GM23338 (cell line): Measurements from ENCODE around the gene GTF2H1. TPM values are rescaled to one million over a fixed set of nuclear protein-coding genes. Genes with fewer than 3 reads are reported as not detected.

Experiments
- ATAC-seq: fragments of 200-7000 bp; cut with Tn5 transposase; 3 replicates; pipeline ENCODE4 v1.9.1; 2020
- DNase-seq: peaks from one replicate; pipeline ENCODE4 v3.0.0-alpha.2; 2015; ENCODE audit warnings: low spot score
- H2AFZ ChIP-seq: fragments of 200-600 bp; sonication (generic); 2 replicates; pipeline ENCODE4 v1.8.0; 2016; ENCODE audit warnings: antibody characterized with exemption, mild to moderate bottlenecking, moderate library complexity
- H3F3A ChIP-seq: fragments of 200-600 bp; sonication (generic); replicated peaks from 2 replicates; pipeline ENCODE4 v1.8.0; 2017; ENCODE audit warnings: antibody characterized with exemption, mixed run types, low read depth
- H3K27ac ChIP-seq: fragments of 200-600 bp; sonication (generic); 2 replicates; pipeline ENCODE4 v1.6.1; 2016; ENCODE audit warnings: low read depth
- H3K27me3 ChIP-seq: fragments of 200-600 bp; sonication (generic); 2 replicates; pipeline ENCODE4 v1.8.0; 2016; ENCODE audit warnings: mild to moderate bottlenecking, mixed run types, moderate library complexity; ENCODE audit not compliant: insufficient read depth
- H3K36me3 ChIP-seq: fragments of 200-600 bp; sonication (generic); 2 replicates; pipeline ENCODE4 v1.8.0; 2016; ENCODE audit warnings: mild to moderate bottlenecking; ENCODE audit not compliant: insufficient read depth
- H3K4me1 ChIP-seq: fragments of 200-600 bp; sonication (generic); 2 replicates; pipeline ENCODE4 v1.8.0; 2016; ENCODE audit warnings: mild to moderate bottlenecking, moderate library complexity; ENCODE audit not compliant: insufficient read depth
- H3K4me2 ChIP-seq: fragments of 200-600 bp; sonication (generic); 2 replicates; pipeline ENCODE4 v1.7.1; 2017; ENCODE audit warnings: mixed run types
- H3K4me3 ChIP-seq: fragments of 200-600 bp; sonication (generic); 2 replicates; pipeline ENCODE4 v1.6.1; 2016; ENCODE audit warnings: mixed run types
- H3K79me2 ChIP-seq: fragments of 200-600 bp; sonication (generic); replicated peaks from 2 replicates; pipeline ENCODE4 v1.8.0; 2017; ENCODE audit warnings: mild to moderate bottlenecking; ENCODE audit not compliant: insufficient read depth
- H3K9me2 ChIP-seq: fragments of 200-600 bp; sonication (generic); 2 replicates; pipeline ENCODE4 v1.8.0; 2017; ENCODE audit not compliant: insufficient read depth
- H4K20me1 ChIP-seq: fragments of 200-600 bp; sonication (generic); replicated peaks from 2 replicates; pipeline ENCODE4 v1.8.0; 2017; ENCODE audit warnings: mild to moderate bottlenecking; ENCODE audit not compliant: insufficient read depth
- H3K27ac Mint-ChIP-seq: 2 replicates; pipeline ENCODE4 v1.8.0; 2020; ENCODE audit warnings: inconsistent platforms, mild to moderate bottlenecking, moderate library complexity, mixed read lengths
- H3K27me3 Mint-ChIP-seq: 3 replicates; pipeline ENCODE4 v1.8.0; 2022; ENCODE audit warnings: low read depth, mild to moderate bottlenecking, moderate library complexity, mixed read lengths, inconsistent platforms; ENCODE audit not compliant: insufficient read depth, poor library complexity
- H3K36me3 Mint-ChIP-seq: 3 replicates; pipeline ENCODE4 v1.8.0; 2021; ENCODE audit warnings: low read depth, mild to moderate bottlenecking, inconsistent platforms, moderate library complexity, mixed read lengths
- H3K4me1 Mint-ChIP-seq: 3 replicates; pipeline ENCODE4 v1.8.0; 2020; ENCODE audit warnings: mild to moderate bottlenecking, inconsistent platforms, mixed read lengths
- H3K4me3 Mint-ChIP-seq: 3 replicates; pipeline ENCODE4 v1.8.0; 2021; ENCODE audit warnings: moderate library complexity, mild to moderate bottlenecking, inconsistent platforms, mixed read lengths
- H3K9me3 Mint-ChIP-seq: 3 replicates; pipeline ENCODE4 v1.8.0; 2020; ENCODE audit warnings: moderate library complexity, mild to moderate bottlenecking, inconsistent platforms, mixed read lengths
- EZH2 ChIP-seq: fragments of 200-600 bp; sonication (generic); IDR thresholded peaks from one replicate; pipeline ENCODE4 v1.8.0; 2017; ENCODE audit warnings: antibody characterized with exemption, mild to moderate bottlenecking, low read depth; ENCODE audit not compliant: unreplicated experiment
- EZH2phosphoT487 ChIP-seq: fragments of 200-600 bp; sonication (generic); IDR thresholded peaks from one replicate; pipeline ENCODE4 v1.8.1; 2018; ENCODE audit warnings: antibody characterized with exemption; ENCODE audit not compliant: unreplicated experiment
- JUNB ChIP-seq: IDR thresholded peaks from one replicate; pipeline ENCODE4 v1.6.1; 2016; ENCODE audit warnings: antibody characterized with exemption; ENCODE audit not compliant: unreplicated experiment
- POLR2AphosphoS5 ChIP-seq: IDR thresholded peaks from 2 replicates; pipeline ENCODE4 v1.6.1; 2016; ENCODE audit warnings: antibody characterized with exemption, low read depth
- REST ChIP-seq: IDR thresholded peaks from one replicate; pipeline ENCODE4 v1.6.1; 2018; ENCODE audit warnings: antibody characterized with exemption; ENCODE audit not compliant: unreplicated experiment
- STAT1 ChIP-seq: IDR thresholded peaks from one replicate; pipeline ENCODE4 v1.6.1; 2016; ENCODE audit warnings: antibody characterized with exemption; ENCODE audit not compliant: unreplicated experiment
- ZNF114 ChIP-seq: fragments of 250-450 bp; sonication (Bioruptor Pico); IDR thresholded peaks from 2 replicates; pipeline ENCODE4 v1.5.0; 2020; ENCODE audit warnings: mild to moderate bottlenecking, moderate library complexity
- ZNF331 ChIP-seq: fragments of 250-450 bp; sonication (Bioruptor Pico); IDR thresholded peaks from 2 replicates; pipeline ENCODE4 v1.5.0; 2020; ENCODE audit warnings: low read depth, mild to moderate bottlenecking, moderate library complexity
- ZNF462 ChIP-seq: fragments of 250-450 bp; sonication (Bioruptor Pico); IDR thresholded peaks from 2 replicates; pipeline ENCODE4 v1.5.0; 2020; ENCODE audit warnings: mild to moderate bottlenecking, moderate library complexity
- polyA plus RNA-seq: library from polyadenylated mRNA; unstranded; fragments of >200 nt; fragmentation: Nextera tagmentation; extraction: Ambion mirVana; gene quantifications from 2 replicates; pipeline ENCODE4 v1.2.1, GENCODE V29; 2016
- total RNA-seq: library from RNA; depleted of rRNA; stranded (reverse); fragments of >200 nt; shearing (Covaris generic); gene quantifications from 2 replicates; pipeline ENCODE4 v1.2.3, GENCODE V29; 2014

Gene GTF2H1
- total and polyA plus RNA-seq, 2 experiments from 2014 or later, result 16.5 to 43.6 TPM

GRCh38 chr11:18314784-18315523 is 7.4 kb upstream of the GTF2H1 start (continued):
- TF ChIP-seq ZNF462 (CRISPR knock-in tag), result no peak
- no peak for TF ChIP-seq STAT1
- no peak for TF ChIP-seq ZNF331
- no peak for TF ChIP-seq EZH2
- no peak for TF ChIP-seq POLR2AphosphoS5

- H3F3A ChIP-seq, result no peaks in the 10 kb centered on the region
- peaks cover 7% of the 10 kb centered on the region for H3K36me3 ChIP-seq
- no peaks in the 10 kb centered on the region for H3K9me2 ChIP-seq
- no peaks in the 10 kb centered on the region for H3K27me3 ChIP-seq
- no peak for ATAC-seq
- H3K4me1 Mint-ChIP-seq, result peaks cover 11% of the 10 kb centered on the region; the same call in 2 of the 3 replicates
- no peak overlapping the region for H3K4me3 Mint-ChIP-seq
- H4K20me1 ChIP-seq, result no peaks in the 10 kb centered on the region; the same call in none of the 2 replicates
- DNase-seq, result no peak
- no peak overlapping the region for H3K4me3 ChIP-seq
- H3K27me3 Mint-ChIP-seq, result no peaks in the 10 kb centered on the region
- H3K36me3 Mint-ChIP-seq, result peaks cover 15% of the 10 kb centered on the region; the same call in 2 of the 3 replicates
- H2AFZ ChIP-seq, result no peak overlapping the region
- H3K4me2 ChIP-seq, result no peak overlapping the region
- no peak overlapping the region for H3K27ac ChIP-seq
- H3K9me3 Mint-ChIP-seq, result no peaks in the 10 kb centered on the region
- peaks cover 85% of the 10 kb centered on the region for H3K79me2 ChIP-seq
- H3K4me1 ChIP-seq, result peaks cover 8% of the 10 kb centered on the region
- no peak overlapping the region for H3K27ac Mint-ChIP-seq
- TF ChIP-seq EZH2phosphoT487, result no peak
- no peak for TF ChIP-seq ZNF114 (CRISPR knock-in tag)
- TF ChIP-seq REST, result no peak
- TF ChIP-seq JUNB, result no peak
- no peak for TF ChIP-seq EZH2
Measured at GRCh38 chr11:18315893-18316292, 6.5 kb upstream of the GTF2H1 start.
